Astrocyte of the cerebellum (primary cell): ENCODE measurements around the gene NAA30.

Experiments used
- DNase-seq: peaks from one replicate; pipeline ENCODE4 v3.0.0-alpha.2; 2011; ENCODE audit warnings: low read depth
- H3K4me3 ChIP-seq: 2 replicates; pipeline ENCODE4 v1.5.1; 2011; ENCODE audit warnings: mild to moderate bottlenecking, low read depth, low read length, moderate library complexity
- in situ Hi-C: cut with HindIII; loops from 2 replicates; pipeline ENCODE4 v1.10.0; 2017; ENCODE audit warnings: low sequenced_read_pairs
- TF ChIP-seq, protein P1 (sequence below): IDR thresholded peaks from 2 replicates; pipeline ENCODE4 v1.5.1; 2012; ENCODE audit warnings: low read length, low read depth, moderate library complexity, mild to moderate bottlenecking; ENCODE audit errors: missing control alignments

The NAA30 gene

DNA sequence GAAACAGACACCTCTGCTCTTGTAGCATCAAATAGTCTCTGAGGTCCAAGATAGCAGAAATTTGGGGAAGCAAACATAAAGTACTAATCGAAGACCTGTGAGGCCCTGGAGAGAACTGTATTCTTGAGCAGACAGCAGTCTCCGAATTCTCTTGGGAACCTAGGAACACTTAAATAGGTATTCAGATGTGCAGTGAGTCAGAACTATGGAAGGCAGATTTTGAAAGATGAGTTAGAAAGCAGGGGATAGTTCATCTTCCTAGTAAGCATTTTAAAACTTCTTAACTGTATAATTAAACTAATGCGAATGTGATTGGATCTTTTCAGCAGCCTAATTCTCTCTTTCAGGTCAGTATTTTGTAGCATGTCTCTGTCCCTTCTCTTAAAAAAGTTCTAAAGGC, 30.6 kb downstream of the NAA30 start:
- TF ChIP-seq, protein P1, sequence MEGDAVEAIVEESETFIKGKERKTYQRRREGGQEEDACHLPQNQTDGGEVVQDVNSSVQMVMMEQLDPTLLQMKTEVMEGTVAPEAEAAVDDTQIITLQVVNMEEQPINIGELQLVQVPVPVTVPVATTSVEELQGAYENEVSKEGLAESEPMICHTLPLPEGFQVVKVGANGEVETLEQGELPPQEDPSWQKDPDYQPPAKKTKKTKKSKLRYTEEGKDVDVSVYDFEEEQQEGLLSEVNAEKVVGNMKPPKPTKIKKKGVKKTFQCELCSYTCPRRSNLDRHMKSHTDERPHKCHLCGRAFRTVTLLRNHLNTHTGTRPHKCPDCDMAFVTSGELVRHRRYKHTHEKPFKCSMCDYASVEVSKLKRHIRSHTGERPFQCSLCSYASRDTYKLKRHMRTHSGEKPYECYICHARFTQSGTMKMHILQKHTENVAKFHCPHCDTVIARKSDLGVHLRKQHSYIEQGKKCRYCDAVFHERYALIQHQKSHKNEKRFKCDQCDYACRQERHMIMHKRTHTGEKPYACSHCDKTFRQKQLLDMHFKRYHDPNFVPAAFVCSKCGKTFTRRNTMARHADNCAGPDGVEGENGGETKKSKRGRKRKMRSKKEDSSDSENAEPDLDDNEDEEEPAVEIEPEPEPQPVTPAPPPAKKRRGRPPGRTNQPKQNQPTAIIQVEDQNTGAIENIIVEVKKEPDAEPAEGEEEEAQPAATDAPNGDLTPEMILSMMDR = no peak
- no peak for DNase-seq
- in situ Hi-C loops = no loop called here
- H3K4me3 ChIP-seq = no peak overlapping the region

DNA sequence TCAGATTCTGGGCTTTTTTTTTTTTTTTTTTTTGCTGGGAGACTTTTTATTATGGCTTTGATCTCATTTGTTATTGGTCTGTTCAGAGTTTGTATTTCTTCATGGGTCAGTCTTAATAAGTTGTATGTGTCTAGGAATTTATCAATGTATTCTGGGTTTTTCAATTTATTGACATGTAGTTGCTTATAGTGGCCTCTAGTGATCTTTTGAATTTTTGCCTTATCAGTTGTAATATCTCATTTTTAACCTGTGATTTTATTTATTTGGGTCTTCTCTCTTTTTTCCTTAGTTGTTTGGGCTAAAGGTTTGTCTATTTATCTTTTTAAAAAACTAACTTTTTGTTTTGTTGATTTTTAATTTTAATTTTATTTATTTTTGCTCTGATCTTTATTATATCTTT, 45.5 kb downstream of the NAA30 start:
- TF ChIP-seq, protein P1 = no peak
- in situ Hi-C loops = no loop called here
- no peak for DNase-seq
- no peak overlapping the region for H3K4me3 ChIP-seq

DNA sequence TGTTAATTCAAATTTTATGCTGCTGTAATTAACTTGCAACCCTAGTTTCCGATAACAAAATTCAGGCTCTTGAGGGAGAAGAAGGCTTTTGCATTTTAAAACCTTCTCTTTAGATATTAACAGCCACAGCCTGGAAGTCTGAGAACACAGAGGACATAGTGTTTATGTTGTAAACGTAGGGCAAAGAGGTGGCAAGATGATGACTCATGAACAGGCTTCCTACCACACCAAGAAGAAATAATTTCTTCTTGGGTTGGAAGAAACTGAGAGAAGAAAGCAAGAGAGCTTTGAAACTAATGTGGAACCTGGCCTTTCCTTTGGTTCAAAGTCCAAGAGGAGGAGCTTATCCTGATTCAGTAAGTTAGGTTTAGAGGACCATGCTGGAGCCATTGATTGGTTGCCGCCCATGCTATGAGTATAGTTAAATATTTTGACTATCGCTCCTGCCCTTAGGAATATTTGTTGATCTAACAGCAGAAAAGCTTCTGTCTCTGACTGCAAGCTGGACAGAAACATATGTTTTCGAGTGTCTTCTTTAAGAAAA, 71.5 kb downstream of the NAA30 start:
- DNase-seq = no peak
- in situ Hi-C loops = no loop called here
- H3K4me3 ChIP-seq = no peak overlapping the region
- TF ChIP-seq, protein P1 = no peak

DNA sequence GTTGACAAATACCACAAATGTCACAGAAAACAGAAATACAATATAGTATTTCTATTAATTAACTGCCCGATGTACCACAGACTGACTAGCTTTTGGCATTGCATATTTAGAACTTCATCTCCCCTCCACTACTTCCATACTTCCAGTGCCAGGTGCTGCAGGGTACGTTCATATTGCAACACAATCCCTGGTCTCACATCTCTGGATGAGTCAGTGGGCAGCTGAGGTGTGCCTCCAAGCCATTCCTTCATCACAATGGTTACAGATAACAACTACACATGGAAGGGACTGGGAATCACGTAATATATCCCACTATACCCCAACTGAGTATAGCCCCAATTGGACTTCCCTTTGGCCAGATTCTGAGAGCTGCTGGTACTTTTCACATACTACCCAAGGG, 72.2 kb downstream of the NAA30 start:
- TF ChIP-seq, protein P1 = no peak
- in situ Hi-C loops = no loop called here
- DNase-seq = no peak
- no peak overlapping the region for H3K4me3 ChIP-seq

DNA sequence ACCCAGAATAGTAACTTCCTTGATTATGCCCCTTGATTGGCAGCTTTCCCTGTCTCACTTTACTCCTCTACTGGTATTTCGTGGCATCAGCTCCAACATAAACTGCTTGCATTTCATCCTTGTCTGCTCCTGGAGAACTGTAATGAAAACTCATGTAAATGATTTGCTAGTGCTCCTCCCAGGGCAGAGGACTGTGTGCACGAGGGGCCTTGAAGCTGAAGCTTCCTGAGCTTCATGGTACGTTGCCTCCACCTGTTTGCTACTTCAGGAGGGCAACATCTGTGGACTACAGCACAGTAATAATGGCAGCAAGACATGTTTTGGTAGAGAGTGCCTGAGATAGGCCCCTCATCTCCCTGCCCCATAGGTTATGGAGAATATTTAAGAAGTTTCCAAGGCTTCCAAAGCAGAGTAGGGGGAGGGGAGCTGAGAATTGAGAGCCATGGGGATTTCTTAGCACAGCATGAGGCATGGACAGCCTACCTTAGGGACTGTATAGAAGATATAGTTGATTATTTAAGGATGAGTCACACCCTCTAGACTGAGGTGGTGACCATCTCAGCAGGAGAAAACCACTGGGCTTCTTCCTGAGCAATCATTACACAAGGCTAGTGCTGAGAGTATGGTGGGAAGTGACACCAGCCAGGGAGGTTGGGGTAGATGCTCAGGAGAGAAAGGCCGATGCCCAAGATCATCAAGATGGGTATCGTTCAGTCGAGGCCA, 73.8 kb downstream of the NAA30 start:
- H3K4me3 ChIP-seq = no peak overlapping the region
- in situ Hi-C loops = no loop called here
- TF ChIP-seq, protein P1 = no peak
- no peak for DNase-seq
